ENCODE measurements around the gene NRTN. TPM values are rescaled to one million over a fixed set of nuclear protein-coding genes. Genes with fewer than 3 reads are reported as not detected.

The NRTN gene
- total RNA-seq, 1 donor from 2014 or later = 0.85 TPM

DNA sequence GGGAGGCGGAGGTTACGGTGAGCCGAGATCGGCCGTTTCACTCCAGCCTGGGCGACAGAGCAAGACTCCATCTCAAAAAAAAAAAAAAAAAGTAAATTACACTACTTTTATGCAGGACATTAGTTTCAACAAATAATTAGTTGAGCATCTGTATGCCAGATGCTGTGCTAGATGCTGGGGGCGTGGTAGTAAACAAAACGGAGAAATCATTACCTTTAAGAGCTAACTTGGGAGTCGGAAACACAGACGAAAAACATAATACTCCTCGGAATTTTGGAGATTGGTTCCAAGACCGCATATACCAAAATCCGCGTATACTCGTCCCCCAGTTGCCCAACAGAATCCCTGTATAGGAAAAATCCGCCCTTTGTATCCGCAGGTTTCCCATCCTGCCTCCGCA lies 12.6 kb upstream of the NRTN start:
- Histone ChIP-seq H3K4me3 (no peak overlapping the region), H3K36me3 (peaks cover 25 to 26% of the 10 kb centered on the region in 2 donors), H3K27ac (no peak overlapping the region), H3K4me1 (peaks cover 3 to 5% of the 10 kb centered on the region in 2 donors), H3K9me3 (no peaks in the 10 kb centered on the region), H3K27me3 (no peaks in the 10 kb centered on the region)
- TF ChIP-seq CTCF (IDR thresholded peaks at IDR 0.05) = no peak
- no peak for DNase-seq (ENCODE audit: low spot score in 2 of 2)
- intact Hi-C loops (cut with DNase I) = no loop called here

DNA sequence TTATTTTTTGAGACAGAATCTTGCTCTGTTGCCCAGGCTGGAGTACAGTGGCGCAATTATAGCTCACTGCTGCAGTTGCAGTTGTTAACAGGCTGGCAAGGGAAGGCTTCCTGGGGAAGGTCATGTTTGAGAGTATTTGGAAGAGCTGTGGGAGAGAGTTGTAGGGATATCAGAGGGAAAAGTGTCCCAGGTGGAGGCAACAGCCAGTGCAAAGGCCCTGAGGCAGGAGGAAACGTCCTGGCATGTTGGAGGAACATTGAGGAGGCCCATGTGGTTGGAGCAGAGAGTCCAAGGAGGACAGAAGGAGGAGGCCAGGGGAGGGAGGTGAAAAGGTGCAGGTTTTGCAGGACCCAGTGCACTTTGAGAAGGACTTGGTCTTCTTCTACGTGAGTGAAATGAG lies 11.7 kb upstream of the NRTN start:
- Histone ChIP-seq H3K4me3 (no peak overlapping the region), H3K4me1 (peaks cover 3 to 5% of the 10 kb centered on the region in 2 donors), H3K27me3 (no peaks in the 10 kb centered on the region), H3K27ac (no peak overlapping the region), H3K9me3 (no peaks in the 10 kb centered on the region), H3K36me3 (peaks cover 16% of the 10 kb centered on the region in 2 donors)
- intact Hi-C loops (cut with DNase I) = no loop called here
- TF ChIP-seq CTCF (IDR thresholded peaks at IDR 0.05) = no peak
- no peak for DNase-seq (ENCODE audit: low spot score in 2 of 2)

- no peak for DNase-seq (ENCODE audit: low spot score in 2 of 2)
- intact Hi-C loops (cut with DNase I) = no loop called here
- TF ChIP-seq CTCF (IDR thresholded peaks at IDR 0.05) = no peak
- no peaks in the 10 kb centered on the region for H3K27me3 ChIP-seq
- H3K27ac ChIP-seq = no peak overlapping the region
- no peaks in the 10 kb centered on the region for H3K36me3 ChIP-seq
- no peaks in the 10 kb centered on the region for H3K4me1 ChIP-seq
- H3K9me3 ChIP-seq = no peaks in the 10 kb centered on the region
- no peak overlapping the region for H3K4me3 ChIP-seq
These were observed 9.4 kb upstream of the NRTN start for GRCh38 chr19:5795382-5795919.

DNA sequence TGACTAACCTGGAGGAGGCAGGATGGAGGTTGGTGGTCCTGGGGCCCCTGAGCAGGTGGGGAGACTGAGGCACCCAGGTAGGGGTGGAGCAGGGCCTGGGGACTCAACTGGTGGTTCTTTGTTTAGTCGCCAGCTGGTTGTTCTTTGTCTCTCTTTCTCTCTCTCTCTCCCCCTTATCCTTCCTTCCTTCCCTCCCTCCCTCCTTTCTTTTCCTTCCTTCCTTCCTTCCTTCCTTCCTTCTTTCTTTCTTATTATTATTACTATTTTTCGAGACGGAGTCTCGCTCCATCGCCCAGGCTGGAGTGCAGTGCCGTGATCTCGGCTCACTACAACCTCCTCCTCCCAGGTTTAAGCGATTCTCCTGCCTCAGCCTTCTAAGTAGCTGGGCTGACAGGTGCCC lies 6.6 kb upstream of the NRTN start:
- no peaks in the 10 kb centered on the region for H3K9me3 ChIP-seq
- no peak for DNase-seq (ENCODE audit: low spot score in 2 of 2)
- H3K27ac ChIP-seq = no peak overlapping the region
- no peak for TF ChIP-seq CTCF (IDR thresholded peaks at IDR 0.05)
- H3K27me3 ChIP-seq = no peaks in the 10 kb centered on the region
- H3K4me3 ChIP-seq = no peak overlapping the region
- H3K4me1 ChIP-seq = no peaks in the 10 kb centered on the region
- H3K36me3 ChIP-seq = no peaks in the 10 kb centered on the region
- intact Hi-C loops (cut with DNase I) = no loop called here

- no peaks in the 10 kb centered on the region for H3K36me3 ChIP-seq
- H3K27me3 ChIP-seq = peaks cover 10% of the 10 kb centered on the region
- no peaks in the 10 kb centered on the region for H3K9me3 ChIP-seq
- H3K27ac ChIP-seq = no peak overlapping the region
- TF ChIP-seq CTCF (IDR thresholded peaks at IDR 0.05) = no peak
- intact Hi-C loops (cut with DNase I) = loop anchor here (10.0 kb wide), 1 partner anchor 225 kb away; no protein-coding TSS in a partner anchor
- no peak overlapping the region for H3K4me3 ChIP-seq
- no peak for DNase-seq (ENCODE audit: low spot score in 2 of 2)
- H3K4me1 ChIP-seq = peaks cover 3% of the 10 kb centered on the region in 2 donors
These were observed 5.3 kb upstream of the NRTN start for GRCh38 chr19:5799247-5800241.
